Left colon (tissue), 2 donors: Measurements from ENCODE around the gene LRRN4CL. TPM values are rescaled to one million over a fixed set of nuclear protein-coding genes. Genes with fewer than 3 reads are reported as not detected.
A peak's percentile ranks its signal among the peaks of the same experiment; 100 is the strongest.
"Not testable (repeated sequence)": the region's sequence is repeated elsewhere in the genome, so short reads cannot be mapped to it uniquely, and the experiment has no call there.

Experiments
- ATAC-seq: fragments of 200-7000 bp; cut with Tn5 transposase; one replicate; pipeline ENCODE4 v1.9.1; 2020; ENCODE audit warnings: mild to moderate bottlenecking, moderate library complexity
- DNase-seq, 2 donors: peaks; one replicate each; pipeline ENCODE4 v3.0.0-alpha.2; 2020
- intact Hi-C, 2 donors: fragments of 100-400 bp; cut with DNase I in 1 of 2; cut with micrococcal nuclease in 1 of 2; formaldehyde crosslinking; loops; one replicate each; pipeline versions ENCODE4 v1.11.2 to v1.14.0; 2022; cut with DNase I, micrococcal nuclease
- long read RNA-seq: library from polyadenylated mRNA; unstranded; transcript quantifications from one replicate; pipeline ENCODE4 v2.0.0, GENCODE V29; 2021
- total RNA-seq, 2 donors: library from RNA; stranded (reverse); fragmentation: NEBNext Ultra II Directional; extraction: Animal tissue kit (Norgen Biotek cat#: 25700); gene quantifications; one replicate each; pipeline ENCODE4 v1.2.1, GENCODE V29; 2021
- donor health status: DM: no; HTN: no; CAD: no.
- donor health status: DM: yes; HTN: yes; CAD: no.

LRRN4CL gene
- total RNA-seq, result 1 to 10 TPM; 2.2 to 3.6 TPM
- long read RNA-seq, result 0 reads

DNA sequence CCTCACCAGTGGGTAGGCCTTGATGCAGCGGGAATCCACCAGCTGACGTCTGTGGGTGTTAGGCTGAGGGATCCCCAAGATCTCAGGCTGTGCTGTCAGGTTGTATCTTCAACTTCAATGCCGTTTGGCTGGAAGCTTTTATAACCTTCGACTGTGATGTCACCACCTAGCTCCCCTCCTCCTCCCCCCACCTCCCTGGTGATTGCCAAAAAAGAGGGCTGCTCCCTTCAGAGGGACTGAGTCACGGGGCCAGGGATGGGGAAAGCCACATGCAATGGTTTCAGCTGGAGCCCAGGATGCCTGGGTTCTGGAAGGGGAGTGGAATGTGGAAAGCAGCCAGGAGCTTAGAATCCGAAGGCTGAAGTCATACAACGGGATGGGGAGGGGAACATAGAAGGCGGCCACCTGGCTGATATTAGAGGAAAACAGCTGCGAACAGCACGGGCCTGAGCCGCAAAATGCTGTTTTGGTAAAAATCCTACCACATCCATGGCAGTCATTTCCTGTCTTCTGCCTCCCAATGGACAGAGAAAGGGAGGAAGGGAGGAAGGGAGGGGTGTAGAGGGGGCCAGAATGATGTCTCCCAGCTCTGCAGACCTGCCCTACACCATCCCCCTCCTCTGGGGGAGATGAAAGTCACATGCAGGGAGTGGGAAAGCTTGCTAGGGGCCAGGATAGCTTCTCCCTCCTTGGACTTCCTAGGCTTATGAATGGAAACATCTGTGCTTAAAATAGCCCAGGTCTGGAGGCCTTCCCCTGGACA, at the start of gene LRRN4CL:
Gene LRRN4CL, minus strand, starts transcription at position 110 of the 763 bp plus-strand sequence. CDS start 1,022 bp downstream, outside the sequence.
- DNase-seq, result peak; percentile 43 to 71
- ATAC-seq, result peak; percentile 25
- intact Hi-C loops, result loop anchor here in 1 of 2 donors (10.0 kb wide), 2 partner anchors 95 to 295 kb away; partner anchors contain the start of gene TUT1

DNA sequence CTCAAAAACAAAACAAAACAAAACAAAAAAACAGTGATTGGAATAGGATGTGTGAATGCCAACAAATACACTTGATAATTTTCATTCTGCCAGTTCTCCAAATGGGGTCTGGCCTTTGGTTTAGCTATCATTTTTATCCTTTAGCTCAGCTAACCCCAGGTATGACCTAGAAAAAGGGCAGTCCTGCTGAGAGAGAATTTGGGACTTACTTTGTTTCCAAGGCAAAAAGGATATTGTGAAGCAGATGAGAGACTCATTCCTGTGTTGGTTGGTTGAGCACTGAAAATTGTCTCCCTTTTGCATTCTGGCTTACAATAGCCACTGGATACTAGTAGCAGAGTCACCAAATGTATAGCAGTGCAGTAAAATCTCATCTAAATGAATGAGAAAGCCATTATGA, 47.9 kb upstream of the LRRN4CL start:
- intact Hi-C loops, result no loop called here
- ATAC-seq (no peak), DNase-seq (no peak)

DNA sequence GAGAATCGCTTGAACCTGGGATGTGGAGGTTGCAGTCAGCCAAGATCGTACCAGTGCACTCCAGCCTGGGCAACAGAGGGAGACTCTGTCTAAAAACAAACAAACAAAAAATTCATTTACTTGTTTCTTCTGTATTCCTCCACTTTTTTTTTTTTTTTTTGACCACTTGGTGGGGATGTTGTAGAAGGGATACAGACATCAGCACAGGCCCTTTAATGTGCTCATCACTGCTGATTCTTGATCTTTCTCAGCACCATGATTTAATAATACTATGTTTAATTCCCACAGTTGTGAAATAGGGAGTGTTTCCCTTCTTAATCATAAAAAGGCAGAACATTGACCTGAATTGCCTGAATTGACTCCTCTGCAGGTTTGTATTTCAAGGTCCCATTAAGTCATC, 43.5 kb upstream of the LRRN4CL start:
- DNase-seq (no peak), ATAC-seq (no peak)
- intact Hi-C loops, result no loop called here

- intact Hi-C loops, ATAC-seq, DNase-seq: not testable (repeated sequence)
These were observed 40.7 kb upstream of the LRRN4CL start for GRCh38 chr11:62730076-62730475.

- intact Hi-C loops, result no loop called here
- peak; percentile 89 to 94 for DNase-seq
- ATAC-seq, result peak; percentile 64
These were observed 39.0 kb upstream of the LRRN4CL start, which contains the start of gene TTC9C for GRCh38 chr11:62728171-62728988. Gene TTC9C, plus strand, starts transcription at chr11:62728486. Its CDS starts 363 bp downstream, at chr11:62728849.

- DNase-seq (peak; percentile 84 to 92), ATAC-seq (peak; percentile 69)
- intact Hi-C loops, result no loop called here
These were observed 38.5 kb upstream of the LRRN4CL start for GRCh38 chr11:62727872-62728170.

GRCh38 chr11:62727165-62727871, 38.0 kb upstream of the LRRN4CL start, which contains the start of gene HNRNPUL2:
Gene HNRNPUL2, minus strand, starts transcription at chr11:62727457. Its CDS starts 301 bp downstream, at chr11:62727156.
- intact Hi-C loops, result no loop called here
- peak; percentile 98 for DNase-seq
- peak; percentile 78 for ATAC-seq

GRCh38 chr11:62726915-62727164, 37.5 kb upstream of the LRRN4CL start:
- DNase-seq (no peak), ATAC-seq (peak; percentile 30)
- intact Hi-C loops, result no loop called here

DNA sequence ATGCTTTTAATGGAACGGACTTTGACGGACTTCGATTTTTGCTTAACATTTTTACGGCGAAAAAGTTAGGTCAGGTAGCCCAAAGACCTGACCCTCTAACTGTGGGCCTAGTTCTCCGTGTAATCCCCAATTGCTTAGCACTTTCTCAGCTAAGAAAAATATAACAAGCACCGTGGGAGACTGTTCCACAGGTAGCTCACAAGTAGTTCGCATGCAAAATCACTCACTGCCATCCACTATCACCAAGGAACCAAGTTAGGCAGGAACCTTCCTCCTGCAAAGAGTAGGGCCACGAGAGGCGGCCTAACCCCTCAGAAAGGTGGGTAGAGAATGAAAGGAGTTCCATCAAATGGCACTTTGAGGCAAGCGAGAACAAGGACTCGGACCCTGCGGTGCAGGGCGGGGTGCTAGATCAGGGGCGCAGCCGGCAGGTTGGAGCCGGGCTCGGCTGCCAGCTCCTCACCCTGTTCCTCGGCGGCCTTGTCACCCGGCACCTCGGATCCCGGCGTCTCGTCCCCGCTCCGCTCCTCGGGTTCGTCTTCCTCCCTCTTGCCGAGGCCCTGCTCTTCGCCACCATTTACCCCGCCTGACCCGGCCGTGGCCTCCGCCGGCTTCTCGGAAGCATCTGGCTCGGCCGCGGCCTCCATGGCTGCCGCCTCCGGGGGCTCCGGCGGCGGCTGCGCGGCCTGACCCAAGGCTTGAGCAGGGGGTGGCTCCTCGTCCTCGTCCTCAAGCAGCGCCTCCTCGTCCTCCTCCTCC, 37.0 kb upstream of the LRRN4CL start:
- intact Hi-C loops, result no loop called here
- no peak for DNase-seq
- ATAC-seq, result no peak

GRCh38 chr11:62725646-62726045, 36.3 kb upstream of the LRRN4CL start:
- intact Hi-C loops, result no loop called here
- DNase-seq (no peak), ATAC-seq (no peak)

DNA sequence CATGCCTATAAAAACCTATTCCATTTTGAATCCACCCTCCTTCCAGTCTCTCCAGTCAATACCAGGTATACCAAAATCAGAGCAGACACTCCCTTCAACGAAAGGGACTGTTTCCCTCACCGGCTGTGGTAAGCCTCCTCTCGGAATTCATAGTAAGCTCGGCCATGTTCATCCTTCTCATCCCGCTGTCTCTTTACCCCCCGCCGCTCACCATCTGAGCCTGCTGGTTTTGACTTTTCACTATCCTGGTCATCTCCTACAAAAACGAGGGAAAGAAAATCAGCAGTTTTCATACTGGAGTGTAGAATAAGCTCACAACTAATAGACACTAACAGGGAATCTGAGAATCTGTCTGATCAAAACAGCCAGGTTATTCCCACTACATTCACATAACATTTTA, 34.8 kb upstream of the LRRN4CL start:
- intact Hi-C loops, result no loop called here
- no peak for DNase-seq
- ATAC-seq, result no peak

GRCh38 chr11:62721994-62722393, 32.7 kb upstream of the LRRN4CL start:
- DNase-seq, result no peak
- intact Hi-C loops, result no loop called here
- ATAC-seq, result no peak

DNA sequence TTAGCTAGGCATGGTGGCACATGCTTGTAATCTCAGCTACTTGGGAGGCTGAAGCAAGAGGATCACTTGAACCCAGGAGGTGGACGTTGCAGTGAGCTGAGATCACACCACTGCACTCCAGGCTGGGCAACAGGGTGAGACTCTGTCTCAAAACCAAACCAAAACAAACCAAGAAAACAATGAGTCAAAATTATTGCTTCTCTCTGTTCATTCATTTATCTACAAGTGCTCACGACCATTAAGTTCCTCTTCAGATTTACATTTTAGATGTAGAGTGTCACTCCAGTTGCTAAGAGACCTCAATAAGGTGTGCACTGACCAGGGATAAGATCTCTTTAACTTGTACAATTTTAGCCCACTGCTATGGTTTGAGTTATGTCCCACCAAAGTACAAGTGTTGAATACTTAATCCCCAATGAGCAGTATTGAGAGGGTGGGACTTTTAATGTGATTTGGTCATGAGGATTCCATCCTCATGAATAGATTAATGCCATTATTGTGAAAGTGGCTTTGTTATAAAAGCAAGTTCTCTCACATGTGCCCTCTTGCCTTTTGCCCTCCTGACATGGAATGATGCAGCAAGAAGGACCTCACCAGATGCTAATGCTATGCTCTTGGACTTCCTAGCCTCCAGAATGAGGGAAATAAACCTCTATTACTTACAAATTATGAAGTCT, 30.1 kb upstream of the LRRN4CL start:
- intact Hi-C loops, result no loop called here
- DNase-seq (no peak), ATAC-seq (no peak)

GRCh38 chr11:62716816-62717215, 27.5 kb upstream of the LRRN4CL start:
- no peak for DNase-seq
- no peak for ATAC-seq
- intact Hi-C loops, result no loop called here

GRCh38 chr11:62716206-62716605, 26.9 kb upstream of the LRRN4CL start:
- ATAC-seq, result no peak
- DNase-seq, result no peak
- intact Hi-C loops, result no loop called here

DNA sequence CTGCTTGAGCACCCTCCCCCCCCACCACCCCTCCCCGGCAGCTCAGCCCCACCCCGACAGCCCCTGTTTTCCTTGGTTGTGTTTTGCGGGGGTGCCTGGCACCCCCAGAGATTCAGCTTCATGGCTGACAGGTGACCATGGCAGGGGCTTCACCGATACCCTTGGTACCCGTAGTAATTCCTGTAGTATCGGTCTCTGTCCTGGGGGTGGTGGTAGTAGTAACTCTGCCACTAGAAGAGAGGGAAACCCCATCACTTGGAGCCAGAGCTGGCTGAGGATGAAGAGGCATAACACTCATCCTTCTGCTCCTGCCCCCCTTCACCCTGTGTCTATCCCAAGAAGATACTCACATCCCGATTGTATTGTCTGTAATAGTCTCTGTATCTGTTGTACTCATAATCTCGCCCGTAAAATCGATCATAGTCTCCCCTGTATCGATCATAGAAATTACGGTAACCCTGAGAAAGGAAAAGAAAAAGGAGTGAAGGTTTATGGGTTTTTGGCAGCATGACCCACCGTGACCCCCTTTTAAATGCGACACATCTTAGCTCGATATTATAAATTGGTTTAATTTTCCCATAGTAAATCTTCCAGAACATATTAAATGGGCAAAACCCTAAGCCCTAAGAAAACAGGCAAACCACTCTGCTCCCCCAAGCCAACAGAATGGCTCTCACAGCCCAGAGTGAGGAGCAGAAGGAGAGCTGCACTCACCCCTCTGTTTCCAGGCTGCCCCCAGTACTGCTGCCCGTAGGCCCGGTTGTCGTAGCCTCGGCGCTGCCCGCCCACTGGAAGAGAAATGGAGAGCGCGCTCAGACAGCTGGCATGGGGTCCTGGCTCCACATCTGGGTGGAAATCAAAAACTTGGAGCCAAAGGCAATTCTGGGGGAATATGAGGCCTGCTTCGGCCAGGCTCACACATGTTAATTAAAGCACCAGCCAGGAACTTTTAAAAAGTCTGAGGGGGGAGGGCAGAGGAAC, 26.1 kb upstream of the LRRN4CL start:
- ATAC-seq (no peak), DNase-seq (no peak)
- intact Hi-C loops, result no loop called here

DNA sequence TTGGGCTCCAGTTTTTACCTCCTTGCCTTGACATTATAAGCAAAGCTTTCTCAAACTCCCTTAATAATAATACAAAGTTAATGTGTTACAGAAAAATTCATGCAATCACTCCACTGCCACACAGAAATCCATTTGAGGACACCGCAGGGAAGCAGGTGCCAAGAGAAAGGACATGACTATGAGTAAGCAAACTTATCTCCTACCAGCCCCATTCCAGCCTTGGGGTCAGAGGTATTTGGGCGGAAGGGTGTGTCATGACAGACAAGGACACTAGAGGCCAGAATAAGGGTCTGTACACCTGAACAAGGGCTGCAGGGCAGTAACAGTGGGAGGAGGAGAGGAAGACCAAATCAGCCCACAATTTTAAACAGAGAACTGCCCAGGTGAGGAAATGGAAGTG, 24.0 kb upstream of the LRRN4CL start:
- ATAC-seq (peak; percentile 38), DNase-seq (peak; percentile 38 to 65)
- intact Hi-C loops, result no loop called here
